Measurements from ENCODE around the gene CATSPERZ. TPM values are rescaled to one million over a fixed set of nuclear protein-coding genes. Genes with fewer than 3 reads are reported as not detected.

CATSPERZ gene
- total RNA-seq, 4 donors from 2014 or later = 0.80 TPM; not detected in 3

GRCh38 chr11:64351136-64351631 is 51.0 kb downstream of the CATSPERZ start:
- Histone ChIP-seq H3K9me3 (no peaks in the 10 kb centered on the region), H3K36me3 (no peaks in the 10 kb centered on the region), H3K4me1 (peaks cover 10 to 22% (median 15%) of the 10 kb centered on the region in 4 donors), H3K27ac (replicated peaks in 1 of 4) (no peak overlapping the region), H3K4me3 (no peak overlapping the region), H3K27me3 (no peaks in the 10 kb centered on the region)
- DNase-seq (ENCODE audit: extremely low spot score) = no peak
- intact Hi-C loops (cut with DNase I) = no loop called here
- WGBS = 91% methylated on average over 16 of the region's 18 CpGs
- TF ChIP-seq POLR2AphosphoS5 (IDR thresholded peaks at IDR 0.05) = no peak
- TF ChIP-seq, protein P1, sequence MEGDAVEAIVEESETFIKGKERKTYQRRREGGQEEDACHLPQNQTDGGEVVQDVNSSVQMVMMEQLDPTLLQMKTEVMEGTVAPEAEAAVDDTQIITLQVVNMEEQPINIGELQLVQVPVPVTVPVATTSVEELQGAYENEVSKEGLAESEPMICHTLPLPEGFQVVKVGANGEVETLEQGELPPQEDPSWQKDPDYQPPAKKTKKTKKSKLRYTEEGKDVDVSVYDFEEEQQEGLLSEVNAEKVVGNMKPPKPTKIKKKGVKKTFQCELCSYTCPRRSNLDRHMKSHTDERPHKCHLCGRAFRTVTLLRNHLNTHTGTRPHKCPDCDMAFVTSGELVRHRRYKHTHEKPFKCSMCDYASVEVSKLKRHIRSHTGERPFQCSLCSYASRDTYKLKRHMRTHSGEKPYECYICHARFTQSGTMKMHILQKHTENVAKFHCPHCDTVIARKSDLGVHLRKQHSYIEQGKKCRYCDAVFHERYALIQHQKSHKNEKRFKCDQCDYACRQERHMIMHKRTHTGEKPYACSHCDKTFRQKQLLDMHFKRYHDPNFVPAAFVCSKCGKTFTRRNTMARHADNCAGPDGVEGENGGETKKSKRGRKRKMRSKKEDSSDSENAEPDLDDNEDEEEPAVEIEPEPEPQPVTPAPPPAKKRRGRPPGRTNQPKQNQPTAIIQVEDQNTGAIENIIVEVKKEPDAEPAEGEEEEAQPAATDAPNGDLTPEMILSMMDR (IDR thresholded peaks at IDR 0.05) = no peak
- TF ChIP-seq POLR2A (IDR thresholded peaks at IDR 0.05; ENCODE audit: low read depth) = no peak
- no peak for TF ChIP-seq EP300 (IDR thresholded peaks at IDR 0.05)

DNA sequence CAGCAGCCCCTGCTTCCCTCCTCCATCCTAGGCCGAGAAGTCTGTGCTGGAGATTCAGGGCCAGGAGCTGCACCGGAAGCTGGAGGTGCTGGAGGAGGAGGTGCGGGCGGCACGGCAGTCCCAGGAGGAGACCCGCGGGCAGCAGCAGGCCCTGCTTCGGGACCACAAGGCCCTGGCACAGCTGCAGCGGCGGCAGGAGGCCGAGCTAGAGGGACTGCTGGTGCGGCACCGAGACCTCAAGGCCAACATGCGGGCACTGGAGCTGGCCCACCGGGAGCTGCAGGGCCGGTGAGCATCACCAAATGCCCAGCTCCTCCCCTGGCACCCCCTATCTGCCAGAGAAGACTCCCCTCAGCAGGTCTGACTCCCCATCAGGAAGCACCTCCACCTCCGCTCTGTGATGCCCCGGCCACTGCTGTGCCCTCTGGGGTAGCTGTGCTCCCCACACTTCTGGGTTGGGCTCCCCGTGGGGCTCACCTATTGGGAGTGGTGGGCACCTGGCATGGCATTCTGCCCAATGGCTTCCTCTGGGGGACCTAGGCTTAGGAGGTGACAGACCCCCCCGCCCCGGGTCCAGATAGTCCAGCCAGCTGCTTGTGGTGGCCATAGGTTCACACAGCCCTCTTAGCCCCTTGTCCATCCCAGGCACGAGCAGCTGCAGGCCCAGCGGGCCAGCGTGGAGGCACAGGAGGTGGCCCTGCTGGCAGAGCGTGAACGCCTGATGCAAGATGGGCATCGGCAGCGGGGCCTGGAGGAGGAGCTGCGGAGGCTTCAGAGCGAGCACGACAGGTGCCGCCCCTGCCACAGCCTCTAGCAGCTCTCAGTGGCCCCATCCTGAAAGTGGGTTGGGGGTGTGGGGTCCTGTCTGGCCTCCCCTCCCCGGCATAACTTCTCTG is 52.2 kb downstream of the CATSPERZ start:
- H3K9me3 ChIP-seq = no peaks in the 10 kb centered on the region
- no peak overlapping the region for H3K27ac ChIP-seq (replicated peaks in 1 of 4)
- DNase-seq (ENCODE audit: extremely low spot score) = no peak
- intact Hi-C loops (cut with DNase I) = no loop called here
- TF ChIP-seq POLR2AphosphoS5 (IDR thresholded peaks at IDR 0.05) (no peak), EP300 (IDR thresholded peaks at IDR 0.05) (no peak), POLR2A (IDR thresholded peaks at IDR 0.05; ENCODE audit: low read depth) (no peak)
- TF ChIP-seq, protein P1 (IDR thresholded peaks at IDR 0.05) = no peak
- no peak overlapping the region for H3K4me3 ChIP-seq
- H3K27me3 ChIP-seq = no peaks in the 10 kb centered on the region
- WGBS = 91% methylated on average over 20 of the region's 33 CpGs
- H3K36me3 ChIP-seq = no peaks in the 10 kb centered on the region
- peaks cover 10 to 22% (median 18%) of the 10 kb centered on the region in 4 donors for H3K4me1 ChIP-seq

- intact Hi-C loops (cut with DNase I) = no loop called here
Measured at GRCh38 chr11:64352995-64353714, 53.0 kb downstream of the CATSPERZ start.

DNA sequence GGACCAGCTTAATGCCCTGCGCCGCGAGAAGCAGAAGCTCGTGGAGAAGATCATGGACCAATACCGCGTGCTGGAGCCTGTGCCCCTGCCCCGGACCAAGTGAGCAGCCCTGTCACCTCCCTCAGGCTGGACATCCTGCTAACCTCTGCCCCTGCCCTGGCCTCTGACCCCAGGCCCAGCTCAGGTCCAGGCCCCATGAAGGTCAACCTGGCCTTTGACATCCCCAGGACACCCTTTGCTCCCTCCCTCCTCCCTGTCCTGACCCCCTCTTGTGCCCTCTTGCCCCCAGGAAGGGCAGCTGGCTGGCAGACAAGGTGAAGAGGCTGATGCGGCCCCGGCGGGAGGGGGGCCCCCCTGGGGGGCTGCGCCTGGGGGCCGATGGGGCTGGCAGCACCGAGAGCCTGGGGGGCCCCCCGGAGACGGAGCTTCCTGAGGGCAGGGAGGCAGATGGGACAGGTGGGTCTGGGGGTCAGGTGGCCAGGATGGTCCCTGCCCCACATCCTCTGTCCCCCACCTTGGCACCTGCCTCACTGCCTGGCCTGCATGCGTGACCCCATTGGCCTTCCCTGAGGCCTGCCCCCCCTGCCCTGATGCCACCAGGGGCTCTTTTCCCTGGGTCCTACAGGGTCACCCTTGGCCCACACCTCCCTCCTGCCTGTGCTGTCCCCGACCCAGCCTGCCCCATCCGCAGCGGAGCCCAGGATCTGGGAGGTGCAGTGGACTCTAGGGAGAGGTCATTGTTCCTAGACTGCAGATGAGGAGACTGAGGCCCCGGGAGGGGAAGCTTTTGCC is 53.8 kb downstream of the CATSPERZ start:
- Histone ChIP-seq H3K27me3 (no peaks in the 10 kb centered on the region), H3K27ac (replicated peaks in 1 of 4) (no peak overlapping the region), H3K9me3 (no peaks in the 10 kb centered on the region), H3K4me3 (no peak overlapping the region), H3K4me1 (peaks cover 23 to 36% (median 31%) of the 10 kb centered on the region in 4 donors), H3K36me3 (no peaks in the 10 kb centered on the region)
- TF ChIP-seq POLR2A (IDR thresholded peaks at IDR 0.05; ENCODE audit: low read depth) (no peak), POLR2AphosphoS5 (IDR thresholded peaks at IDR 0.05) (no peak), EP300 (IDR thresholded peaks at IDR 0.05) (no peak)
- TF ChIP-seq, protein P1 (IDR thresholded peaks at IDR 0.05) = no peak
- intact Hi-C loops (cut with DNase I) = loop anchor here (2.0 kb wide), 1 partner anchor 33 kb away; no protein-coding TSS in a partner anchor
- whole genome bisulfite sequencing = 90% methylated on average over 11 of the region's 20 CpGs
- DNase-seq (ENCODE audit: extremely low spot score) = no peak

More at GRCh38 chr11:64352995-64353714, 53.0 kb downstream of the CATSPERZ start:
- 83% methylated on average over 22 of the region's 34 CpGs for WGBS
- no peak overlapping the region for H3K27ac ChIP-seq (replicated peaks in 1 of 4)
- no peaks in the 10 kb centered on the region for H3K9me3 ChIP-seq
- no peak for TF ChIP-seq POLR2A (IDR thresholded peaks at IDR 0.05; ENCODE audit: low read depth)
- TF ChIP-seq, protein P1 (IDR thresholded peaks at IDR 0.05) = no peak
- H3K27me3 ChIP-seq = no peaks in the 10 kb centered on the region
- DNase-seq (ENCODE audit: extremely low spot score) = no peak
- H3K36me3 ChIP-seq = no peaks in the 10 kb centered on the region
- H3K4me3 ChIP-seq = no peak overlapping the region
- peaks cover 18 to 30% (median 25%) of the 10 kb centered on the region in 4 donors for H3K4me1 ChIP-seq

All from esophagus muscularis mucosa (tissue), 4 donors.